Fibroblast of peridontal ligament (primary cell): ENCODE measurements around the gene PPARA.

Experiments
- DNase-seq: peaks from one replicate; pipeline ENCODE4 v3.0.0-alpha.2; 2010; ENCODE audit errors: extremely low read depth

PPARA gene

DNA sequence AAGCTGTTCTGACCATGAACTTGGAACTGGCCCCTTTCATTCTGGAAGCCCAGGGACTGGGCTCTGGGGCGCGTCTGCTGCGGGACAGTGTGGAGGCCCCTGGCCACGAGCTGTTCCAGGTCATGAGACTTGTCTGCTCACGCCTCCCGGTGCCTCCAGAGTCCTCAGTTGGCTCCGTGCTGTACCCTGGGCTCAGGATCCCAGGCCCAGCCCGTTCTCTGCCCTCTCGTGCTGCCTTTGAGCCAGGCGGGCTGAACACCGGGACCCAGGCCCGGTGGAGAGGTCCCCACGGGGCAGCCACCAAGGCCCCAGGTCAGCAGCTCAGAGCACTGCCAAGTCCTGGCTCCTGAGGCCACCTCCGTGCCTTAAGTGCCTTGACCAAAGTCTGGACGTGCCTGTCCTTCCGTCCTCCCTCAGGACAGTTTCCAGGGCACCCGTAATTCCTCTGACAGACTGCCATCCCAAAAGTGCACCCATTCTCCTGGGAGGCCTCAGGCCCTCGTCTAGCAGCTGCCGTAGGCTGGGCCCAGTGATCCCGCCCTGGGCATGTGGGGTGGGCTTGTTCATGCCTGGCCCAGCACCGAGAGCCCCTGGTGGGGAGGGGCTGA, 36.3 kb upstream of the PPARA start:
- DNase-seq: no peak

DNA sequence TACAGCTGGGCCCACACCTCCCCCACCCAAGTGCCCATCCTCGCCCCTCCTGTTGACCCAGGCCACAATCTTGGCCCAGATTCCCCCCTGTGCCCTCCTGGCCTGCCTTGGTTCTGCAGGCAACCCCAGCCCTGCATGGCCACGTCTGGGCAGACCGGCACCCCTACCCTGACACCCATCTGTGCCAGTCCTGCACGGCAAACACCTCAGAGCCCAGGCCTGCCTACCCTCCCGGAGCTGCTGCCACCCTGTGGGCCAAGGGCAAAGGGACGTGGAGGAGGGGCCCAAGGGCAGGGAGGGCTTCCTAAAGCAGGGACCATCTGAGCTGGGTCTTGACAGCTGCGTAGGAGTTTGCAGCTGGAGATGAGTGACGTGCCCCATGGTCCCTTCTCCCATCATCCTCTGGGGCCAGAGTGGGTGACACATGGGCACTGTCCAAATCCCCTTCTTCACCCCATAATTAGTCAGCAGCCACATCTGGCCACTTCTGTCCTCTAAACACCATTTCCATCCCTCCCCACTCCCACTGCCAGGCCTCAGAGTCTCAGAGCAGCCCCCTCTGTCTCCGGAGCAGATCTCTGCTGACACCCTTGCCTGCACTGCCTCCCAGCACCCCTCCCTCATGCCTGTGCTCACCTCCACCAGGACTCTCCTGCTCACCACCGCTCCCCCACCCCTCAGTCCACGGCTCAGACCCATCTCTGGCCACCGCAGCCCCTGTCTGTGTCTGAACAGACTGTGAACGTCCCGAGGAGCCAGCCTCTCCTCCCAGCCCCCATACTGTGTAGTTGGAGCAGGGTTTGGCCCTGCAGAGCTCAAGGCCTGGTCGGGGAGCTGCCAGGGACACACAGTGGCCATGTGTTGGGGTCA, 35.6 kb upstream of the PPARA start:
- DNase-seq: no peak

DNA sequence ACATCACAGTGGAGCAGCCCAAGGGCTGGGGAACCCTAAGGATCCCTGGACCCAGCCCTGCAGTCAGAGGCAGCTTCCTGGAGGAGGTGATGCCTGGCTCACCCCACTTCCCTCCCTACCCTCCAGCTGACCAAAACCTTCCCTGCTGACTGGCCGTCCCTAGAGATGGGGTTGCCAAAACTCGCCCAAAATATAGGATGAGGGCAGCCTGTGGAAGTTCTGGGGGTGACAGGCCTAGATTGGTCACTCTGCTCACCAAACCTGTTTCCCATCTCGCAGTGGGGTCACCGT, 35.0 kb upstream of the PPARA start:
- no peak for DNase-seq

DNA sequence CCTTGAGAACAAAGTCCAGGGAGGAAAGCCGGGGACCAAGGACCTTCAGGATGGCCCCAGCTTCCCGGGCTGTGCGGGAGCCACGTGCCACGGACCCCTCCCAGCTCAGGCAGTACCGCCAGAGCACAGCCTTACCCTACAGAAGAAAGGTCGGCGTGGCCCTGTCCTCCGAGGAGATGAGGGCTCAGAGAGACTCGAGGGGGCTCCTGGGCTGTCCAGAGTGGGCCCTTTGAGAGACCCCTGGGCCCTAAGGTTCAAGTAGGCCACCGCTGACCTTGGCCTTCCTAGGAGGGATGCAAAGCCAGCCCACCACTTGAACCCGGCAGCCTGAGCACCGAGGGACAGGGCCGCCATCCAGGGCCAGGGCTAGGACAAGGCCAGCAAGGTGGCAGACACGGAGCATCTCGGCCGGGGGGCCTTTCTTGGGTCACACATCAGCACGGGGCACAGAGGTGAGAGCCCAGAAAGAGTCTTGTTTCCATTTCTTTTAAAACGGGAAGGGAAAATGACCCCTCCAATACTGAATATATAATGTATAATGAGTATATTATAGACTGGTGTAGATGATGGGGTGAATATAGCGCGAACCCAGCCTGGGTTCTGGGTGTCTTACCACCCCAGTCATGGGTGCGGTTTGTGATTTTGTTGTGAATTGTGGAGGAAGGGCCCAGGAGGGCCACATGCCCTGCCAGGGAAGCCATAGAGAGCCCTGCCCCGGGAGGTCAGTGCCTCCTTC, 34.4 kb upstream of the PPARA start:
- DNase-seq: no peak

DNA sequence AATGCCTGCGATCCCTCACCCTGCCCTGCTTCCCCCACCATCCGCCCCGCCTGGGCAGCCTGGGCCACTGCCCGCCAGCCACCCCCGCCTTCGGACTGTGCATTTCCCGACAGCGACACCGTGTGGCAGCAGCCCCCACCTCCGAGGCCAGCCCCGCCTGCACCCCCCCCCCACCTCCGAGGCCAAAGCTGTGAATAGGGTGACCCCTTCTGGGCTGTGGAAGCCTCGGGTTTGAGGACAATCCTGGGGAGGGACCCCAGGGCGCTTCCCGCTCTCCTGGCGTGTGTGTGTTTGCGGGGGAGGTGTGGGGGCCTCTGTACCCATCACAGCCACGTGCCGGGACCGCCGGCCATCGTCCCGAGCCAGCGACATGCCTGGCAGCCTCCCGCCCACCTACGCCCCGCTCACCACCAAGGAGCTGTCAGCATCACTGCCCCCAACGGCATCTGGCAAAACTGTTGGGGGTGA, 33.8 kb upstream of the PPARA start:
- peak; percentile 67 for DNase-seq

DNA sequence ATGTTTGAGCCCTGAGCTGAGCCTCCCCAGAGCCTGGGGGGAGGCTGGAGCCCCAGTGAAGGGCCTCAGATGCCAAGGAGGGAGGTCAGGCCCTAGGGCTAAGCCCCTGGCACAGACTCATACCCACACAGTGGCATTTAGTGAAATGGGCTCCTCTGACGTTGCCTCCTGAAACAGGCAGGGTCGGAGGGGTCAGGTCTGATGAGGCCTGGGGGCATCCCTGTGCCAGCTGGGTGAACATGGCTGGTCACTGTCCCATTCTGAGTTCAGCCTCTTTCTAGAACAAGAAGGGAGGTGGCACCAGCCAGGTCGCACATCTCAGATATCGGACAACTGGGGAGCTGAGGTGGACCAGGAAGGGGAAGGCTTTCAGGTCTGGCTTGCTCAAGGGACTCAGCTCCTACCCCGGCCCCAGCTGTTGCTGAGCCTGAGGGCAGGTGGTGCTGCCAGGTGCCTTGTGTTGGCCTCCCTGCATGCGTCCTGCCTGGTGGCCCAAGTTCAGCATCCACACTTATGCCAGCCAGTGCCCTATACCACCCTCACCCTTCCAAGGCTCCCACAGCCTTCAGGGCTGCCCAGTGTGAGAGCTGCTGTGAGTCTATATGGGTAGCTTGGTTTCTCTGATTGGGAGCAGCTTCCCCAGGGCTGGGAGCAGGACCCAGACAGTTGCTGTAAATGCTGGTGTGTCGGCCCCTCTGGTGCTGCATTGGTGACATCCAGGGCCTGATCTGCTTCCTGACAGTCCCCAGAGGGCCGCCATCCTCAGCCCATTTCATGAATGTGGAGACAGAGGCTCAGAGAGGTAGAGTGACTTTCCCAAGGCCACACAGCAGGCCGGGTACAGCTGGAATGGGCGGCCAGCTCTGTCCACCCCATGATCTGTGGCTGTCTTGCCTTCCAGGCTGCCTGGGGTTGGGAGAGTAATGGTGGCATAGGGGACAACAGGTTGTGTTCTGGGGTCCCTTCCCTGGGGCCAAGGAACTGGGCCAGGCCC, 32.8 kb upstream of the PPARA start:
- DNase-seq: peak; percentile 29

DNA sequence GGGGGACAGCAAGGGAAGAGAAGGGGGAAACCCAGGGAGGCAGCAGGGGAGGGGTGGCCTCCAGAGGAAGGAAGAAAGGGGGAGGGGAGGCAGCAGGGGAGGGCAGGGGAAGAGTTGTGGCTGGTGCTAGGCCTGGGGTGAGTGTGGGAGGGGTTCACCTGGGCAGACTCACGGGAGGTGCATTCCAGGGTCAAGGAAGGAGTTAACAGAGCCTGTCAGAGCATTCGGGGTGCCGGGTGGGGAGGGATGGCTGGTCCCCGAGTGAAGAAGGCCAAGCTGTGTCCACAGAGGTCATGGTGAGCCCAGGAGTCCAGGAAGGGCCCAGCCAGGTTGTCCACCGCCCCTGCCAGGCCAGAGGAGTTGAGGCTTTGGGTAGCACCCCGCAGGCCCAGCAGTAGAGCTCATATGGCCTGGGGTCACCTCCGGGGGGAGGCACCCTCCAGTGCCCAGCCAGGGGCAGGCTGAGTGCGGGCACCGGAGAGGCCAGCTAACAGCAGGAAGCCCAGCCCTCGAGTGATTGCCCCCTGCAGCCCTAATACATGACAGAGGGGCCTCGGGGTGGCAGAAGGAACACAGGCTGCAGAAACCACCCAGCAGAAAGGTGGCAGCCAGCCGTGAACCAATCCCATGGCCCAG, 31.1 kb upstream of the PPARA start:
- DNase-seq: peak; percentile 37

DNA sequence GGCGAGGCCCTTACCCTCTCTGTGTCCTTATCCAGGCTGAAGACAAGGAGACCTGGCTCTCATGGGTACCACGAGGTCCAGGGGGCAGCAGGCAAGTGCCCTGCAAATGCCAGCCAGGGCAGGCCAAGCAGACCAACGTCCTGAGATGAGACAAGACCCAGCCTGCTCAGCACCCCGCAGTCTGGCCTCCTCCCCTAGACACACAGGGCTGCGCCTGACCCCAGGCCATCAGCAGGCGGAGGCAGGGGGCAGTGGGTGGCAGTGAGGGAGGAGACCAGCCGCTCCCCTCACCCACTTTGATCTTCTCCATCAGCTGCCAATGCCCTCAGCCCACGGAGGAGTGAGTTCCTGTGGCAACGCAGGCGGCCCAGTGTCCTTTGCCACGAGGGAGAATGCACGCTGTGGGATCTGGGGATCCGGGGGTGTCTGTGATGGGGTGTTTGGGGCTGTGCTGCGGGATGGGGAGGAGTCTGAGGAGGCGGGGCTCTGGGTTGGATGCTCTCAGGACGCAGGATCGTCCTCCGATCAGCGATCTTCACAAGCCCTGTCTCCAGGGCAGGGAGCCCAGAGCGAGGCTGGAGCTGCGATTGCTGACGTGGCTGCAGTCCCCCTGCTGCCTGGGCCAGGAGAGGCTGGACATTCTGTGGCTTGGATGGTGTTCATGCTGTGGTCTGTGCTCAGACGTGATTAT, 30.5 kb upstream of the PPARA start:
- peak; percentile 93 for DNase-seq

DNA sequence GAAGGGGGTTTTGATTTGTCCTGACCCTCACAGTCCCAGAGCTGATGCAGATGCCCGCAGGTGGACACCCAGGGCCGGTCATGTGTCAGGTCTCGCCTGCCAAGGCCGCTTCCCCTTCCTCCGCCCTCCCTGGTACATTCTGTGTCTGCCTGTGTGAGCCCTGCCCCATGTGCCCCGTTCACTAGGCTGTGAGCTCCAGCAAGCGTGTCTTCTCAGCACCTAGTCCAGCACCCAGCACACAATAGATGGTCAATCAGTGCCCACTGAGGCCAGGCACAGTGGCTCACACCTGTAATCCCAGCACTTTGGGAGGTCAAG, 29.9 kb upstream of the PPARA start:
- no peak for DNase-seq

DNA sequence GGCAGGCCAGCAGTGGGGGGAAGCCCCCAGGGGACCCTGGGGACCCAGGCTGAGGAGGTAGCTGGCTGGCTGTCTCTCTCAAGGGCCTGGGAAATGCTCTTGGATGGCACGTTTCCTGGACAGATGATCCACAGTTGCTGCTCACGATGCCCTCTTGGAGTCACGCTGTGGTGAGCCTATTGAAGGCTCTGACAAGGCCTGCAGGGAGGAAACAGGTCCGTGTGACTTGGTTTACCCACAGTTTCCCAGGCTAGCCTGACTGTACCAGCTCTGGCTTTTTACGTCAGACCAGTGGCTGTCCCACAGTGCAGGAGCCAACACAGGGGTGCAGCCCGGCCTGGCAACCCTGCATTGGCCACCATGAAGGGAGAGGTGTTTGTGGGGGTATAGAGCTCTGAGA, 29.2 kb upstream of the PPARA start:
- peak; percentile 33 for DNase-seq

DNA sequence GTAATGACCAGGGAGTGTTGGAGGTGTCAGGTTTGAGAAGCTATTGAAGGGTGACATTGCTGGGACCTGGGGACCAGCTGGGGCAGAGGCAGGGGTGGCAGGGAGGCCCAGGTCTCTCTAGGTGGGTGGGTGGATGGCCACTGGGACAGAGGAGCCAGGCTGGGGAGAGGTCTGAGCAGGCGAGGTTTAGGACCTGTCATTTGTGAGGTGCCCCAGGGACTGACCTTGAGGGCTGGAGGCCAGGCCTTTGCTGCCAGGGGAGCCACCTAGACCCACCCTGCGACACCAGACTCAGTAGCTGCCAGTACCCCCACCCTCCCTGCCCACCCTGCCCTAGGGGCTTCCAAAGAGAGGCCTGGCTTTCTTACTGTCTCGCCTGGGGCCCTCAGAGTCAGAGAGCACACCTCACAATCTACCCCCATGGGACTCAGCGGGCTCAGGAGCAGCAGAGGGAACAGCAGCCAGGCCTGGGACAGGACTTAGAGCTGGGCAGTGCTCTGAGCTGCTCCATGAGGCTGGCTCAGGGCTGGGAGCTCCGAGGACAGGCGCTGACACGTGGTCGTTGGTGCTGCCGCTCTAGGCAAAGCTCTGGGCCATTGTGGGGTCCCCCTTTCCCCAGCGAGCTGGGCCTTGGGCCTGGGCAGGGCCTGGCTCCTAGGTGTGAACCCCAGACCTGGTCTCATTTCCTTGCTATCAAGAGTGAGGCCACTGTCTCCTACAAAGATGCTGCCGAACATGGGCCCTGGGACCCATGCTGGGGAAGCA, 28.6 kb upstream of the PPARA start:
- peak; percentile 35 for DNase-seq

DNA sequence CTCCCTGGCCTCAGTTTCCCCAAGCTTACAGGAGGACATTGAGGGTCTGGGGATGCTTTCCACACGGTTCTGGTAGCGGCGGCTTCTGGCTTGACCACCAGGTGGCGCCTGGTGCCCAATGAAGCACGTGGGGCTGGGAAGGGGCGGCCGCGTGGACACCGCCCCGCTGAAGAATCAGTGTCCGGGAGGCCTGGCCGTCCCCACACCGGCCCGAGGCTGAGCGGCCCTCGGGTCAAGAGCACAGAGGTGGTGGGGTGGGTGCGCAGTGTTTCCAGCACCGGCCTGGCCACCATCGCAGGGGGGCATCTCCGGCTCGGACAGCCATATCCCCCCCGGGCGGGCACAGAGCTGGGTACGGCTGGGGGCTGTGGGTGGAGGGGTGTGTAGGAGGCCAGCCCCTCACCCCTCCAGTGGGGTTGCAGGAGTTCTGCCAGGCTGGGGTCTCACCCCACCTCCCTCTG, 27.8 kb upstream of the PPARA start:
- DNase-seq: peak; percentile 57

DNA sequence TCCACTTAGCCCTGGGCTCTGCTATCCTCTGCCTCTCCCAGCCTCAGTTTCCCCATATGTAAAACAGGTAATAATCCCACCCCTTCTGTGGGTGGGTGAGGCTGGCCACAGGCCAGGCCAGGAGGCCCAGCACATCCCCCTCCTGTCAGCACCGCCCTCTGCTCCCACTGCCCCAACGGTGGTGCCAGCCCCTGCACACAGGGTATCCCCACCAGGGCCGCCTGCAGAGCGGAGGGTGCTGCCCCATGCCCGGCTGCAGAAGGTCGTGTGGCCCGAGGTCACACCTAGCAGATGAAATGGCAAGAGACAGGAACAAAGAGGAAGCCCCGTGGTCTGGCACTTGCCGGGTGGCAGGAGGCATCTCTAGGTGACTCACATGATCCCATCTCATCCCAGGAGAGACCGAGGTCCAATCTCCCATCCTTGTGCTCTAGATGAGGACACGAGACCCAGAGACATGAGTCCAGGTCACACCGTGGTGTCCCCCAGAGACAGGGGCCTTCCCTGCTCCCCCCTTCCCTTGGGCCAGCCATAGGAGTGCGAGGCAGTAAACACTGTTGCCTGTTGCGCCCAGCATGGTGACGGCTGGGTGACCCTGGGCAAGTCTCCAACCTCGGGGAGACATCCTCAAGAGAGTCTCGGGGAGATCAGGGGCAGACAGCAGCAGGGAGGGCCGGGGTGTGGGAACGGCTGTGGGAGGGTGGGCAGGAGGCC, 27.2 kb upstream of the PPARA start:
- DNase-seq: no peak

DNA sequence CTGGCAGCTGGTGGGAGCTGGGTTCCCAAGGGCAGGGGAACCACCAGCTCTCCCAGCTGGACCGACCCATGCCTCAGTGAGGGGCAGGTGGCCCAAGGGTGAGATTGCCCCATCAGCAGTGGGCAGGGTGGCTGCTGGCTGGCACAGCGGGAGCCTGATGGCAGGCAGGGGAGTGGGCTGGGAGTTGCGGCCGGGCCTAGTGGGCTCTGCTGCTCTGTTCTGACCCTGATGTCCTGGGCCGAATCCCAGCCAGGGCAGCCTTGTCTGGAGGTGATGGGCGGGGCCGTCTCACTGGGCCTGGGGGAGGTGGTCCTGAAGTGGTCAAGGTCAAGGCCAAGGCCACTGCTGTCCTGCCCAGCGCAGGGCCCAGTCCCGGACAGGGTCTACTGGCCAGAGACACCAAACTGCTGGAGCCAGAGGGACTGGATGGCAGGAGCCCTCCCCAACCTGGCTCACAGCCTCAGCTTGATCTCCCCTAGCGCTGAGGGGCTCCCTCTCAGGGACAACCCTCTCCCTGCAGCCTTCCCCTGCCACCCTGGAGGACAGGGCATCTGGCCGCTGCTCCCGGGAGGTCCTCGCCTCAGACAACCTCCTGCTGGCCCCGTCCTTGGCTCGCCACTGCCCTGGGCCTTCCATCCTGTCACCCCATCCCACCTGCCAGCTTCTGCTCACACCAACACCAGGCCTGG, 26.5 kb upstream of the PPARA start:
- DNase-seq: no peak

DNA sequence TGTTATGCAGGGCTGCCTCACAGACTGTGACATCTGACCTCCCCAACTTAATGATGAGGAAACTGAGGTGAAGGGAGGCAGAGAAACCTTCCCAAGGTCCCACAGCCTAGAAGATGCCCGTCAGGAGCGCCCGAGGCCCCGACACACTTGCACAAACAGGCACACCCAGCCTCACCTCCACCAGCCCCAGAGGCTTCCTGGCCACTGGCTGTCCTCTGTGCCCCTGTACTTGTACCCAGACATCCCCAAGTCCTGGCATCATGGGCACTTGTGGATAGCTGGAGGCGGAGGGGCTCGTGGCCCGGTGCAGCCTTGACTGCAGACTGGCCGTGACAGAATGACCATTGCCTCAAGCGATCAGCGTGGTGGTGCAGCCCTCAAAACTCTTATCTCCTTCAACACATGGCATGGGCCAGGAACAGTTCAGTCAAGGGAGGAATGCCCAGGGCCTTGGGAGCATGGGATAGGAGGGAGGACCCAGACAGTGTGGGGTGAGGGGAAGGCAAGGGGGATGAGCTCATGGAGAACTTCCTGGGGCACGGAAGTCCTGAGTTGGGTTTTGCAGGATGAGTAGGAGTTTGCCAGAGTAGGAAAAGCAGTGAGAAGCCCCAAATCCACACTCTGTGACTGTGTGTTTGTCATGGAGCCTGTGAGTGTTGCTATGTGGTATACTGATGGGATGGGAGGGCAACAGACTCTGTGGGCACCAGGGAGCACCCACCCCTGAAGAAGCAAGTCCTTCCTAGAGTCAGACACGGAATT, 25.8 kb upstream of the PPARA start:
- DNase-seq: no peak

DNA sequence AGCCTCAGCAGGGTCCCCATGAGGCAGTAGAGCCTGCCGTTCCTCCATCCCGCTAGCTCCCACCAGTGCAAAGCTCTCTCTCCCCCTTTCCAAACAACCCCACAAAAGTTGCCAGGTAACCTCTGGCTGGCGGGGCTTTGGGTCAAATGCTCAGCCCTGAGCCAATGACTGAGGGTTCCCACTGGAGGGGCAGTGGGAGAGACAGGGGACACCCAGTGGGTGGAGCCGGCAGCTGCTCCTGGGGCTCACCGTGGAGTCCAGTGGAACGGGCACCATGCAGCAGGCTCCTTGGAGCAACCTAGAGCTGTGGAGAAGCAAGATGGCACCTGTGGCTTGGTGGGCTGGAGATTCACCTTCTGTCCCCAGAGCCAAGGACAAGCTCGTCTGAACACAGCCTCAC, 25.0 kb upstream of the PPARA start:
- no peak for DNase-seq

DNA sequence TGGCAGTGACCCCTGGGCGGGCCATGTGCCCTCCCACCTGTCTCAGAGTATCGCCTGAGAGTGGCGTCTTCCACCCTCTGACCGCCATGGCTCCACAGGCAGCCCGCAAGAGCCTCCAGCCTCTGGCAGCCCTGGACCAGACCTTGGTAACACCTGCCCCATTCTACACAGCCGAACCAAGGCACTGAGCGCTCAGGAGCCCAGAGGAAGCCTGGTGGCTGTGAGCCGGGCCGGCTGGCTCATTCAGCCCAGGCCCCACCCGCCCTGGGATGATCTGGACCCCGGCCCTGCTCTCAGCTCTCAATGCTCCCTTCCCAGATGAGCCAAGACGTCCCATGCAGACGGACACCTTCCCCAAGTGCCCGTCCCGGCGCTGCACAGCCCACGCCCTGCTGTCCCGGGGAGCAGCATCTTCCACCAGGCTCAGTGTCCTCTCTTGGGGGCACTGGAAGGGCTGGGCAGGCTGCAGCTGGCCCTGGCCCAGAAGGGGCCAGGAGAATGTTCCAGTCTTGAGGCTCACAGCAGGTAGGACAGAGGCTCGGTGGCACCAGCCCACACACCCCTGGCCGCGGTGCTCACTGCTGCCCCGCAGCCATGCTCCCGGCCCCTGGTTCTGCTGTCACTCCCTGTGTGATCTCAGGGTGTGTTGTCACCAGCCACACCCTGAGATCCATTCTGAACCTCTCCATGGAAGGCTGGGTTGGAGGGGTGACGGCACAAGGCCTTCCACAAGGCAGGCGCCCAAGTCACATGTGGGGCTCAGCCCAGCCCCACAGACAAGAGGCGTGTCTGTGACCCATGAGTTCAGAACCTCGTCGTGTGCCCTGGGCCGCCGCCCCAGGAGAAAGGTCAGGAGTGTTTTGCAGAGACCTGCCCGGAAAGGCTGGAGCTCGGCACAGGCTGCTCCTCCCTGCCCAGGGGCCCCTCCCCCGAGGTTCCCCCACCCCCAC, 24.2 kb upstream of the PPARA start:
- no peak for DNase-seq
